SK-N-MC (cell line): Measurements from ENCODE around the gene NELFB.

Experiments
- EZH2 ChIP-seq: fragments of 200-600 bp; sonication (generic); IDR thresholded peaks from one replicate; pipeline ENCODE4 v1.6.1; 2017; ENCODE audit warnings: antibody characterized with exemption
- FOXP2 ChIP-seq: optimal IDR thresholded peaks from 2 replicates; pipeline ENCODE3; 2011; ENCODE audit warnings: mild to moderate bottlenecking, moderate library complexity; ENCODE audit not compliant: insufficient read depth; ENCODE audit errors: extremely low read length, control extremely low read depth
- POLR2AphosphoS5 ChIP-seq: IDR thresholded peaks from 2 replicates; pipeline ENCODE4 v1.6.1; 2012; ENCODE audit warnings: mild to moderate bottlenecking, low read depth, low read length, borderline replicate concordance

GRCh38 chr9:137272241-137273094, 17.3 kb downstream of the NELFB start:
- TF ChIP-seq EZH2 (no peak), POLR2AphosphoS5 (no peak), FOXP2 (no peak)
